ENCODE data around the gene NAA10.

The NAA10 gene

DNA sequence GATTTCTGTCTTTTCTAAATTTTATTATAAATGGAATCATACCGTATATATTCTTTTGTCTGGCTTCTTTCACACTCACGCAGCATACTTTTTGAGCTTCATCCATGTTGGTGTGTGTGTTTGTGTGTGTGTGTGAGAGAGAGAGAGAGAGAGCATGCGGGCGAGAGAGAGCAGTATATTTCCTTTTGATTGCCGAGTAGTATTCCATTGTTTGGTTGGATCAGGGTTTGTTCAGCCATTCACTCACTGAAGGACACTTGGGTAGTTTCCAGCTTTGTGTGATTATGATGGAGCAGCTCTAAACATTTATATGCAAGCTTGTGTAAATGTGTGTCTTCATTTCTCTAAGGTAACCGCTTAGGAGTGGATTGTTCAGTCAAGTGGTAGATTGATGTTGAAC, 45.7 kb downstream of the NAA10 start:
- no peak for DNase-seq (ENCODE audit: low read depth)
- no peak for TF ChIP-seq CTCF (IDR thresholded peaks at IDR 0.05; ENCODE audit: control insufficient read depth, extremely low read depth, insufficient read depth)
- H3K4me3 ChIP-seq (ENCODE audit: low read depth, low read length) = no peak overlapping the region

DNA sequence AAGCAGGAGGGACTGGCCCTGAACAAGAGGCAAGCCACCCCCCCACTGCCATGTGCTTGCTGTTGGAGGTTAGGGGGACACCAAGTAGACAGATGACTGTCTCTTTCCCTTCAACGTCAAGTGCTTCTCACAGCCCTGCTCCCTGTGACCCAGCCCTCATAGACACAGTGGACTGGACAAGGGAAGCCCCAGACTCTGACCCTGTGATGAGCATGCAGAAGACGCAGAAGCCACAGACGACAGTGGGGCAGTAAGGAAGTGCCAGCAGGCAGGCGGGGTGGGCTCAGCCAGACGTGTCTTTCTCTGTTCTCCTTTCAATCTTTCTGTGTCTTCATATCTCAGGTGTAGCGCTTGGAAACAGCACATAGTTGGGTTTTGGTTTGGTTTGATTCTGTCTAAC, 46.5 kb downstream of the NAA10 start:
- TF ChIP-seq CTCF (IDR thresholded peaks at IDR 0.05; ENCODE audit: control insufficient read depth, extremely low read depth, insufficient read depth) = no peak
- no peak for DNase-seq (ENCODE audit: low read depth)
- no peak overlapping the region for H3K4me3 ChIP-seq (ENCODE audit: low read depth, low read length)

- TF ChIP-seq CTCF (IDR thresholded peaks at IDR 0.05; ENCODE audit: control insufficient read depth, extremely low read depth, insufficient read depth) = no peak
- no peak for DNase-seq (ENCODE audit: low read depth)
- no peak overlapping the region for H3K4me3 ChIP-seq (ENCODE audit: low read depth, low read length)
Observed at GRCh38 chrX:153887385-153887784, 47.5 kb downstream of the NAA10 start.

GRCh38 chrX:153886915-153887314, 47.9 kb downstream of the NAA10 start:
- H3K4me3 ChIP-seq (ENCODE audit: low read depth, low read length) = no peak overlapping the region
- DNase-seq (ENCODE audit: low read depth) = no peak
- TF ChIP-seq CTCF (IDR thresholded peaks at IDR 0.05; ENCODE audit: control insufficient read depth, extremely low read depth, insufficient read depth) = no peak

GRCh38 chrX:153885968-153886903, 48.6 kb downstream of the NAA10 start, which contains the start of gene L1CAM:
Gene L1CAM (minus strand): TSS chrX:153886173. CDS start chrX:153875836, 10,337 bp downstream.
- no peak within 1 kb of the TSS for H3K4me3 ChIP-seq (ENCODE audit: low read depth, low read length)
- no peak for TF ChIP-seq CTCF (IDR thresholded peaks at IDR 0.05; ENCODE audit: control insufficient read depth, extremely low read depth, insufficient read depth)
- DNase-seq (ENCODE audit: low read depth) = no peak

DNA sequence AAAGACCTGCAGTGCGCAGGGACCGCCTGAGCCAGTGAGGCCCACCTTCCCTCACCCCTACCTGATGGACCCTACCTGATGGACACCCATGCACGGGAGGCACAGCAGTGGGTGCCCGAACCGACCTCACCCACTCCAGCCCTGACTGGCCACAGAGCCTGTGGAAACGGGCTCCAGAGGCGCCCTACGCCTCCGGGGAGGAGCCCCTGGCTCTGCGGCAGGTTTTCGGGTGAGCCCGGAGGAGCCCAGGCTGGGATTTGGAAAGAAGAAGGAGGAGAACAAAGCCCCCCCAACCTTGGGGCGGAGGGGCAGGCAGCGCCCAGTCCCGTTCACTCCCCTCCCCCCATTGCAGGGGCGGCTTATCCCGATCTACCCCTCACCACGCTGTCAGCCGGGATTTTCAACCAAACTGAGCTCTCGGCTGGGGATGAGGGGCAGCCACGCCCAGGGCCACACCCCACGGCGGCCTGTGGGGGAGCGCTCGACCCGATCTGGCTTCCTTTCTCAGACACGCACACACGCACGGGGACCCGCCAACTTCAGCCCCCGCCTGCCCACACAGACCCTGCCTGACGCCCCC, 49.5 kb downstream of the NAA10 start:
- no peak overlapping the region for H3K4me3 ChIP-seq (ENCODE audit: low read depth, low read length)
- no peak for TF ChIP-seq CTCF (IDR thresholded peaks at IDR 0.05; ENCODE audit: control insufficient read depth, extremely low read depth, insufficient read depth)
- no peak for DNase-seq (ENCODE audit: low read depth)

All from LNCaP clone FGC (cell line).